Measurements from ENCODE around the gene SPINT2.

GRCh38 chr19:38329651-38330050, 65.3 kb downstream of the SPINT2 start:
- TF ChIP-seq CTCF (IDR thresholded peaks at IDR 0.05): no peak
- no peak for TF ChIP-seq TCF7L2 (IDR thresholded peaks at IDR 0.05; ENCODE audit: low read depth, low read length)
- no peak for TF ChIP-seq POLR2AphosphoS5 (IDR thresholded peaks at IDR 0.05; ENCODE audit: low read depth, low read length)
- no peak for TF ChIP-seq REST (IDR thresholded peaks at IDR 0.05; ENCODE audit: insufficient read depth in 1 of 2, low read depth in 2 of 2, low read length in 1 of 2)

Measured in Panc1 (cell line).